Endometrial microvascular endothelial cells (primary cell): Measurements from ENCODE around the gene PRPF19. TPM values are rescaled to one million over a fixed set of nuclear protein-coding genes. Genes with fewer than 3 reads are reported as not detected.

Source experiments
- total RNA-seq: library from RNA; depleted of rRNA; stranded (reverse); fragments of >200 nt; gene quantifications from one replicate; pipeline ENCODE4 v1.2.3, GENCODE V29; 2015; ENCODE audit errors: inconsistent ontology term

PRPF19 gene
- total RNA-seq, 1 donor from 2014 or later = 130 TPM

Other genes starting within 250 kb of the PRPF19 start
- gene MS4A8, start 207.0 kb downstream of the PRPF19 start, total RNA-seq = not detected
- not detected for gene MS4A18, start 181.9 kb downstream of the PRPF19 start, total RNA-seq
- gene MS4A15, start 149.7 kb downstream of the PRPF19 start, total RNA-seq = not detected
- gene MS4A10, start 121.3 kb downstream of the PRPF19 start, total RNA-seq = not detected
- gene CCDC86, start 64.5 kb downstream of the PRPF19 start, total RNA-seq = 80.8 TPM
- gene PTGDR2, start 50.6 kb downstream of the PRPF19 start, total RNA-seq = not detected
- not detected for gene ZP1, start 39.0 kb downstream of the PRPF19 start, total RNA-seq
- gene TMEM109, start 7.6 kb upstream of the PRPF19 start, total RNA-seq = 190 TPM
- 105 TPM for gene TMEM132A, start 17.9 kb upstream of the PRPF19 start, total RNA-seq
- 8.2 TPM for gene SLC15A3, start 45.6 kb upstream of the PRPF19 start, total RNA-seq
- not detected for gene CD6, start 65.1 kb upstream of the PRPF19 start, total RNA-seq
- not detected for gene CD5, start 195.9 kb upstream of the PRPF19 start, total RNA-seq